Glutamatergic neuron (in vitro differentiated cells): ENCODE data around the gene VSTM2A. TPM values are rescaled to one million over a fixed set of nuclear protein-coding genes. Genes with fewer than 3 reads are reported as not detected.

Experiments
- DNase-seq: peaks from one replicate; pipeline ENCODE4 v3.0.0; 2022
- H3K27ac Mint-ChIP-seq: one replicate; pipeline ENCODE4 v1.8.0; 2020; ENCODE audit warnings: mild to moderate bottlenecking, mixed read lengths, inconsistent platforms; ENCODE audit not compliant: unreplicated experiment
- H3K27me3 Mint-ChIP-seq: one replicate; pipeline ENCODE4 v1.8.0; 2020; ENCODE audit warnings: mild to moderate bottlenecking, moderate library complexity, mixed read lengths, inconsistent platforms; ENCODE audit not compliant: unreplicated experiment
- H3K36me3 Mint-ChIP-seq: one replicate; pipeline ENCODE4 v1.8.0; 2020; ENCODE audit warnings: mild to moderate bottlenecking, mixed read lengths, inconsistent platforms; ENCODE audit not compliant: unreplicated experiment
- H3K4me1 Mint-ChIP-seq: one replicate; pipeline ENCODE4 v1.8.0; 2020; ENCODE audit warnings: mild to moderate bottlenecking, low read depth, mixed read lengths, inconsistent platforms; ENCODE audit not compliant: unreplicated experiment
- H3K4me3 Mint-ChIP-seq: one replicate; pipeline ENCODE4 v1.8.0; 2020; ENCODE audit warnings: mild to moderate bottlenecking, mixed read lengths, inconsistent platforms; ENCODE audit not compliant: unreplicated experiment
- H3K9me3 Mint-ChIP-seq: one replicate; pipeline ENCODE4 v1.8.0; 2020; ENCODE audit warnings: mild to moderate bottlenecking, moderate library complexity, mixed read lengths, inconsistent platforms; ENCODE audit not compliant: unreplicated experiment
- CTCF ChIP-seq: fragments of 200-600 bp; sonication (generic); IDR thresholded peaks from one replicate; pipeline ENCODE4 v1.5.0; 2021; ENCODE audit not compliant: partially characterized antibody, unreplicated experiment
- total RNA-seq: library from RNA; stranded (reverse); fragmentation: NEBNext Ultra II Directional; extraction: Animal tissue kit (Norgen Biotek cat#: 25700); gene quantifications from one replicate; pipeline ENCODE4 v1.2.1, GENCODE V29; 2021; ENCODE audit not compliant: unreplicated experiment

Gene VSTM2A
- total RNA-seq, 1 donor from 2014 or later = 24.1 TPM

- Mint-ChIP-seq H3K27ac (no peak overlapping the region), H3K4me1 (peaks cover 14% of the 10 kb centered on the region), H3K36me3 (no peaks in the 10 kb centered on the region), H3K4me3 (peak overlapping the region; percentile 77), H3K9me3 (peaks cover 8% of the 10 kb centered on the region), H3K27me3 (peaks cover 18% of the 10 kb centered on the region)
- TF ChIP-seq CTCF = no peak
- no peak for DNase-seq
Measured at GRCh38 chr7:54546986-54547314, 4.8 kb downstream of the VSTM2A start.

GRCh38 chr7:54550471-54550870 lies 8.3 kb downstream of the VSTM2A start:
- H3K9me3 Mint-ChIP-seq = peaks cover 2% of the 10 kb centered on the region
- DNase-seq = no peak
- no peak overlapping the region for H3K4me3 Mint-ChIP-seq
- H3K4me1 Mint-ChIP-seq = peaks cover 10% of the 10 kb centered on the region
- no peaks in the 10 kb centered on the region for H3K36me3 Mint-ChIP-seq
- no peak for TF ChIP-seq CTCF
- no peak overlapping the region for H3K27ac Mint-ChIP-seq
- H3K27me3 Mint-ChIP-seq = peaks cover 4% of the 10 kb centered on the region

GRCh38 chr7:54556121-54556520 lies 13.9 kb downstream of the VSTM2A start:
- peaks cover 3% of the 10 kb centered on the region for H3K9me3 Mint-ChIP-seq
- H3K4me3 Mint-ChIP-seq = peak overlapping the region; percentile 59
- TF ChIP-seq CTCF = no peak
- H3K36me3 Mint-ChIP-seq = no peaks in the 10 kb centered on the region
- peaks cover 2% of the 10 kb centered on the region for H3K27me3 Mint-ChIP-seq
- no peak for DNase-seq
- H3K27ac Mint-ChIP-seq = peak overlapping the region; percentile 67
- H3K4me1 Mint-ChIP-seq = peaks cover 10% of the 10 kb centered on the region

GRCh38 chr7:54559401-54559800 lies 17.2 kb downstream of the VSTM2A start:
- Mint-ChIP-seq H3K4me1 (peaks cover 4% of the 10 kb centered on the region), H3K4me3 (no peak overlapping the region), H3K36me3 (no peaks in the 10 kb centered on the region), H3K9me3 (peaks cover 3% of the 10 kb centered on the region), H3K27me3 (peaks cover 2% of the 10 kb centered on the region), H3K27ac (no peak overlapping the region)
- DNase-seq = no peak
- TF ChIP-seq CTCF = no peak

GRCh38 chr7:54560198-54560597 lies 18.0 kb downstream of the VSTM2A start:
- no peak for TF ChIP-seq CTCF
- H3K9me3 Mint-ChIP-seq = peaks cover 5% of the 10 kb centered on the region
- no peaks in the 10 kb centered on the region for H3K36me3 Mint-ChIP-seq
- peaks cover 4% of the 10 kb centered on the region for H3K4me1 Mint-ChIP-seq
- no peak overlapping the region for H3K27ac Mint-ChIP-seq
- no peak for DNase-seq
- H3K27me3 Mint-ChIP-seq = no peaks in the 10 kb centered on the region
- H3K4me3 Mint-ChIP-seq = no peak overlapping the region
